ENCODE data around the gene PRKCZ.

DNA sequence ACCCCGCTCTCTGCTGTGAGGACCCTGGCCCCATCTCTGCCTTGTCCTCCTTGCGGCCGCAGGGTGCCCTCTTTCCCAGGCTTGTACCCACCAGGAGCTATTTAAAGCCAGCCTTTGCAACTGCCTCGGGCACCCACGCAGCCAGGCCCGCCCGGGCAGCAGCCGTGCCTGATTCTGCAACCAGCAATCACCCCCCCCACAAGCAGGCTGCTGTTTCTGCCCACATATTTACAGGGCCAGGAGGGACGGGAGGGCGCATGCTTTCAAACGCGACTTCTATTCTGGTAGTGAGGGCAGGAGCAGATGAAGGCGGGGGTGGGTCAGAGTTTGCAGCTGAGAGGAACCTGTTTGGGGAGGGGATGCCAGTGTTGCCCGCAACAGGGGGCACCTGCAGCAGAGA is 17.5 kb upstream of the PRKCZ start:
- TF ChIP-seq, protein P1, sequence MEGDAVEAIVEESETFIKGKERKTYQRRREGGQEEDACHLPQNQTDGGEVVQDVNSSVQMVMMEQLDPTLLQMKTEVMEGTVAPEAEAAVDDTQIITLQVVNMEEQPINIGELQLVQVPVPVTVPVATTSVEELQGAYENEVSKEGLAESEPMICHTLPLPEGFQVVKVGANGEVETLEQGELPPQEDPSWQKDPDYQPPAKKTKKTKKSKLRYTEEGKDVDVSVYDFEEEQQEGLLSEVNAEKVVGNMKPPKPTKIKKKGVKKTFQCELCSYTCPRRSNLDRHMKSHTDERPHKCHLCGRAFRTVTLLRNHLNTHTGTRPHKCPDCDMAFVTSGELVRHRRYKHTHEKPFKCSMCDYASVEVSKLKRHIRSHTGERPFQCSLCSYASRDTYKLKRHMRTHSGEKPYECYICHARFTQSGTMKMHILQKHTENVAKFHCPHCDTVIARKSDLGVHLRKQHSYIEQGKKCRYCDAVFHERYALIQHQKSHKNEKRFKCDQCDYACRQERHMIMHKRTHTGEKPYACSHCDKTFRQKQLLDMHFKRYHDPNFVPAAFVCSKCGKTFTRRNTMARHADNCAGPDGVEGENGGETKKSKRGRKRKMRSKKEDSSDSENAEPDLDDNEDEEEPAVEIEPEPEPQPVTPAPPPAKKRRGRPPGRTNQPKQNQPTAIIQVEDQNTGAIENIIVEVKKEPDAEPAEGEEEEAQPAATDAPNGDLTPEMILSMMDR (IDR thresholded peaks at IDR 0.05) = no peak
- no peak for TF ChIP-seq POLR2A (IDR thresholded peaks at IDR 0.05)
